Activated CD4-positive, alpha-beta T cell treated with anti-CD3 and anti-CD28 coated beads for 24 hours (primary cell): ENCODE data around the gene TACC2.
"Not testable (repeated sequence)": the region's sequence is repeated elsewhere in the genome, so short reads cannot be mapped to it uniquely, and the experiment has no call there.

Experiments
- DNase-seq, 2 donors: peaks; one replicate each; pipeline ENCODE4 v3.0.0-alpha.2; 2020; ENCODE audit warnings: low read depth in 2 of 2

TACC2 gene

DNA sequence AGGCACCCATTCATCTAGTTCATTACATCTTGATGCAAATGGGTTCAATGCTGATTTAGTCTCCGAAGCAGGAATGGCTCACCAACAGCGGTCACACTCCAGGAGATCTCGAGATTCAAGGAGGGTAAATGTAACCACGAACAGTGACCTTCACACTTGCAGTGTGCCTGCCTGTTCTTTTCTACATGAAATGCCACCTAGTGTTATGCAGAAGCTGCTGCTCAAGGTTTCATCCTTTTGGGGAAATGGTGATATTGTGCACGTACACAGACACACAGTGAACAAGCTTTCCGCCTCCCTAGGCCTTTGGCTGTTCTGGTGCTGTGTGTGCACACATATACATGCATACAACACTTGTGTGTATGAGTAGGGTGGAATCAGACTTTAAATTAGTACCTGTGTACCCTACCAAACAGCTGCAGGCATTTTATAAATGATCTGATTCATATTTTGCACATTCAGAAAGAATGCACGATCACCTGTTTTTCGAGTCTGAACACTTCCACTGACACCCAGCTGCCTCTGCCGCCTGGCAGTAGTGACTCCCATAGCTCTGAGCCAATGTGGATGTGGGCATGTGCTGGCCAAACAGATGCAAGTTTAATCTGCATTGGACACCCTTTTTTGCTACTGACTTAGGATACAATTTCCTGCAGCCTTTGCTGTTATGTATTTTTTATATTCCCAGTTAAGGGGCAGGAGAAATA lies 100.5 kb downstream of the TACC2 start:
- DNase-seq, result no peak

DNA sequence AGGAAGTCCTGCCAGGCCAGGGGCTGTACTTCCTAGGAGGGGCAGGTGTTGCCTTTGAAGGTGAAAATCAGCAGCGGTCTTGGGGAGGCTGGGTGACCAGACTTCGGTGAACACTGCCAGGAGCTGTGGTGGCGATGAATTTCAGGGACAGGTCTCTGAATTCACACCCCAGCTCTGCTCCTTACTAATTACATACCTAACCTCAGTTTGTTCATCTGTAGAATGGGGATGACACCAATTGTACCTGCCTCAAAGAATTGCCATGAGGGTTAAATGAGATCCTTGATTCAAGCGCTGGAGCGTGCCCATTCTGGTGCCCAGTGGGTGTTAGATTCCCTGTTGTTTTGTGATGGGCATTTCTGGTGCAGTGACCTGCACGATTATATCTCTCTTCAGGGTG lies 102.8 kb downstream of the TACC2 start:
- DNase-seq, result no peak

DNA sequence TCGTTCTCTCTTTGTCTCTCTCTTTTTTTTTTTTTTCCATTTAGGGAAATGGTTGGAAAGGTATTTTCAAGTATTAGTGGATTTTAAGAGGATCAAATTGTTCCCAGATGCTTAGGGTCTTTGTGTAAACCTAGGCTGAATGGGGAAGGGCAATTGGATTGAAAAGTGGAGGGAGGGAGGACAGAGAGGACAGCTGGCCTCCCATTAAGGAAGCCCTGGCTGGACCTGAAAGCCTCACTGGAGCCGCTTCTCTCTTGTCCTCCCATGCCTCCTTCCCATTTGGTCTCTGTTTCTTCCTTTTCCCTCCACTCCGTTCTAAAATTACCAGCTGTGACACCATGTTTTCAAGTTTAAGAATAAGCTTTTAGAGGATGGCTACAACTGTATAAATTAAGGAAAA lies 104.1 kb downstream of the TACC2 start:
- no peak for DNase-seq

DNA sequence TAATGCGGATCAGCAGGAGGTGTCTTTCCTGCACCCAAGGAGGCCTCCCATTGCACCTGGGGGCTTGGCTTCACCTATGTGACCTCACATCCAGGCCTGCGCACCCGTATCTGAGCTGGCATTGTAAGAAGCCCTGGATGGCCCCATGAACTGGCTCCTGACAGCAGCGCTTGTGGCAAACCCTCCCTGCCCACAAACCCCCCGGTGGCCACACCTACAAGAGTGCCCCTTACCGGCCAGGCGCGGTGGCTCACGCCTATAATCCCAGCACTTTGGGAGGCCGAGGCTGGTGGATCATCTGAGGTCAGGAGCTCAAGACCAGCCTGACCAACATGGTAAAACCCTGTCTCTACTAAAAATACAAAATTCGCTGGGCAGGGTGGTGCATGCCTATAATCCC lies 107.2 kb downstream of the TACC2 start:
- not testable (repeated sequence) for DNase-seq

DNA sequence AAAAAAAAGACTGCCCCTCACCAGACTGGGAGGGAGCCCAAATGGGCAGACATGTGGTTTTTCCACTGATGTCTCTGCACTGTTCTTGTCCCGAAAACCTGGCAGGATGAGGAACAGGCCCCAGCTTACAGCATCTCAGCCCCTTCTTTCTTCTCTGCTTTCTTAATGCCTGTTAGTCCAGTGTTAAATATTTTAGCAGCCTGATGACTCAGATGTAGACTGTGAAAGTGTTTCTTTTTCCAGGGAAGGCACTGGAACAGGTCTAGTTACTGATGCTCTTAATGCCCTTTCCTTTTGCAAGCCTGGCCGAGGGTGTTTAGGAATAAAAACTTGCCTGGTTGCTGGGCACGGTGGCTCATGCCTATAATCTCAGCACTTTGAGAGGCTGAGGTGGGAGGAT lies 107.7 kb downstream of the TACC2 start:
- DNase-seq, result no peak

DNA sequence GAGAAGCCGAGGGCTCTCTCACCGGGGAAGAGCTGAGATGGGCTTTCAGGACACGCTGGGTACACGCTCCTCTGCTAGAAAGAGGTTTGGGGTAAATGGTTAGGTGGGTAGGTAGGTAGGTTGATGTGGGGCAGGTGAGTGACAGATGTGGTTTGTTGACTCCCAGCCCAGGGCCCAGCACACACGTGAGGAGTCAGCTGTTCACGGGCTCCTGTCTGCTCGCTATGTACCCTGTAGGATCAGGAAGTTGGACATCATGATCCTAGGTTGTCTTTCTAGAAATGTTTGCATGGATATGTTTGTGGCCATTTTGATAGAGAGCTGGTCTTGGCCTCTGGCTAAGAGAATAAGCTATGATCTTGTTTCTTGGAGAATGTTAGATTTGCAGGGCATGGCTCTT lies 109.0 kb downstream of the TACC2 start:
- DNase-seq, result no peak

DNA sequence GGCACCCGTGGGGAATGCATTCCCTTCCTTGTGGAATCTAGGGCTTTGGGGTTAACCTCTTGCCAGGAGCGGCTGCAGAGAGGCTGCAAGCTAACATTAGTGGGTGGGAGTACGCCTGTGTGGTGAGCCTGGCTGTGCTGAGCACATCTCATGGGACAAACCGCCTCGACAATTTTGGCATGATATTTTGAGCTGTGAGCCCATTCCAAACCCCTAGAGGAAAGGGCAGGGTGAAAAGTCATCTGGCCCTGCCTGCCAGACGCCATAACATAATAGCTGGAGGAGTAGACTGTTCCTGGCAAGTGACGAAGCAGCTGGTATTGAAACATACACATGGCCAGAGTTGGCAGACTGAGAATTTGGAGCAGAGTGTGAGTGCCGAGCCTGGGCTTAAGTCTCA lies 110.0 kb downstream of the TACC2 start:
- no peak for DNase-seq

DNA sequence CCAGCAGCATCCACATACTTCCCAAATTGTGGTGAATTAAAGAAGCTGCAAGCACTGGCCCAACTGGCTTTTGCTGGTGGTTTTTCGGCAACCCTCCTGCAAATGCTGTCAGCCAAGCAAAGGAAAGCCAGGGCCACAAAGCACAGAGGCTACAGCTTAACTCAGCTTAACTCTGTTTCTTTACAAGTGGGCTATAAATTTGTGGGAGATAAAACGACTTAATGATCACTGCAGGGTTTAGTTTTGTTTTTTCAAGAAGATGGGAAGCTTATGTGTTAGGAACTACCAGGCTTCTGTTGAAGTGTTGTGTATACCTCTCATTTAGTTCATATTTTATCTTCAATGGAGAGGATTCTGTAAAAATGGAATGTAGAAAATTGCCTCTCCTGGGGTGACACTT lies 110.6 kb downstream of the TACC2 start:
- no peak for DNase-seq

DNA sequence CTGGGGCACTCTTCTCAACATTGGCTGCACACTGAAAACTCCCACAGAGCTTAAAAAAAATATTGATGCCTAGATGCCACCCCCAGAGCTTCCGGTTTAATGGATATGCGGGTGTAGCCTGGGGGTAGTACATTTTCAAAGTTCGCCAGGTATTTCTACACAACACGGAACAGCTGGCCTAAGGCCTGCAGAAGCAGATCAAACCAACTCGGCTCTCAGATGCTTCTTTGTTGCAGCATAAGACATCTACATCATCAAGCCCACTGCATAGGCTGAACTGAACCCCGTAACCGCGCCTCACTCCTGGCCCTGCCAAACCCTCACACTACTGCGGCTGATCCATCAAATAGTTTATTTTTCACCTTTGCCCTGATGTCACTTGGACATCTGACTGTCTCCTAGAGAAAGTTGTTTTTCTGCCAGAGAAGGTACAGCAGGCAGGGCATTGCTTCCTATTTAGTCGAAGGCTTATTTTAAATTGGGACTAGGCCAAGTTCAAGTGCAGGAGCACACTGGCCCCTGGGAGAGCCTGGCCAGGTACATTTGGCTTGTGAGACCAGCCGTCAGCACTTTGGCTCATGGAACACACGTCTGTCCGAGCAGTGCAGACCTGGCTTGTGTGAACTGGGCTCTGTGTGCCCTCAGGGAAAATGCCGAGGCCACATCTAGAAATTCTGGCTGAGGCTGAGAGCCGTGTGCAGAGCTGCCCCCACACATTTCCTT lies 113.3 kb downstream of the TACC2 start:
- DNase-seq, result no peak

DNA sequence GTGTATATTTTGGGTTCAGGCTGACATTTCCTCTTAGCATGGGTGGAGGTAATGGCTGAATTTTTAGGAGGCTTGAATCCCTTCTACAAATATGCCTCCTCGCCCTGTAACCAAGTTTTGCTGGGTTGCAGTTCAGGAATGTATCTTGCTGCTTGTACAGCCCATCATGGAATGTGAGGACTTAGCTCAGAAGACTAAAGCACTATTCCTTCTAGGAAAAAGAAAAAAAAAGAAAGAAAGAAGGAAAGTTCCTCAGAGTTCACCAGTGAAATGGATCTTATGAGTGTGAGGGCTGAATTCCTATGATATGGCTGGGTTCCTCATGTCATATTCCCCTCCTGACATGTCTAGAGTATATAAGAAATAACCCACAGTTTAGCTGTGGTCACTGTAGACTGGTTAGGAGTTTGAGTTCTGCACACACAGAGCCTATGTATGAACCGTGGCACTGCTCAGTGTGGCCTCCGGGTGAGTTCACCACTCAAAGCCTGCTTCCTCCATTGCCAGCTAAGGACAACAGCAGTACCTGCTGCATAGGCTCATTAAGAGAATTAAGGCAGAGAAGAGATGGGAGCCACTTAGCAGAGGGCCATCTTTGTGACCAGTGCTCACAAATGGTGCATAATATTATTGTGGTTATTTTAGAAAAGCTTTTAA lies 114.0 kb downstream of the TACC2 start:
- no peak for DNase-seq

DNA sequence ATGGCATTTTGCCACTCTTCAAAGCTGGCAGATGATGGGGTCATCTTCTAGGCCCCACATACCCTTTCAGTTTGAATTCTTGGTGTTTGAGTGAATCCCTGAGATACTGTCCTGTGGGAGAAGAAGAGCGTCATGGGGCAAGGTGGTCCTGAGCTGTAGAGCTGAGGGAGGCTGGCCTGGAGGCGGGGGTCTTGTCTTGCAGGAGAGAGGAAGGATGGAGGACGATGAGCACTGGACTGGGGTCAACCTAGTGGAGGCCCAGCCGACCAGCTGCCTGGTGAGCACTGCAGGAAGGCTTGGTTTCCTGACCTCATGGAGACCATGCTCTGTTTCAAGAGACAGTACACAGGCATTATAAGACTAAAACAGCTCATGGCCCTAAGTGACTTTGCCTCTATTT lies 114.6 kb downstream of the TACC2 start:
- no peak for DNase-seq

DNA sequence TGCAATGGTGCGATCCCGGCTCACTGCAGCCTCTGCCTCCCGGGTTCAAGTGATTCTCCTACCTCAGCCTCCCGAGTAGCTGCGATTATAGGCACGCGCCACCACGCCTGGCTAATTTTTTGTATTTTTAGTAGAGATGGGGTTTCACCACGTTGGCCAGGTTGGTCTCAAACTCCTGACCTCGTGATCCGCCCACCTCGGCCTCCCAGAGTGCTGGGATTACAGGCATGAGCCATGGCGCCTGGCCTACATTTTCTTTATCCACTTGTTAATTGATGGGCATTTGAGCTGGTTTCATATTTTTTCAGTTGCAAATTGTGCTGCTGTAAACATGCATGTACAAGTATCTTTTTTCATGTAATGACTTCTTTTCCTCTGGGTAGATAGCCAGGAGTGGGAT lies 119.8 kb downstream of the TACC2 start:
- not testable (repeated sequence) for DNase-seq

DNA sequence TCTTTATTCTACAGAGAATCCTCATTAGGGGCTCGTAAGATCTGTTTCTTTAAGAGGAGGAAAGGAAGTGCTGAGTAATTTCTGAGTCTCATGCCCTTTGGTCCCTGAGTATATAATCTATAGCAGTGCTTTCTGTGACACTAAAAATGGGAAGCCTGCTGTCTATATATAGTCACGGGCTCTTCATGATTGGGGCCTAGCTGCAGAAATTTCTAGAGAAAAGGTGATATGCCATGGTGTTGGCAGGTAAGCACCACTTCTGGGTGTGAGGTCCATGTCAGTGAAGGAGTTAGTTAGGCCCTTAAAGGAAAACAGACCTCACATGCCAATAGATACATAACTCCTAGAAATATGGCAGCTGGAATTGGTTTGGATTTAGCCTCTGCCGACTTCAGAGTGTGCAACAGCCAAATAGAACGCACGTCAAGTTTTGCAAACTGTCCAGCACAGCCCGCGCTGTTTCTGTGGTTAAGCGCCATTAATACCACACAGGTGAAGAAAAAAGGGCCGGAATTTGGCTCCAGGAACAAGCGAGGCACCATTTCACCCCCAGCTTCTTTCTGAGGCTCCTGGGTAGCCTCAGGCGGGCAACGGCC lies 123.2 kb downstream of the TACC2 start:
- DNase-seq, result no peak

DNA sequence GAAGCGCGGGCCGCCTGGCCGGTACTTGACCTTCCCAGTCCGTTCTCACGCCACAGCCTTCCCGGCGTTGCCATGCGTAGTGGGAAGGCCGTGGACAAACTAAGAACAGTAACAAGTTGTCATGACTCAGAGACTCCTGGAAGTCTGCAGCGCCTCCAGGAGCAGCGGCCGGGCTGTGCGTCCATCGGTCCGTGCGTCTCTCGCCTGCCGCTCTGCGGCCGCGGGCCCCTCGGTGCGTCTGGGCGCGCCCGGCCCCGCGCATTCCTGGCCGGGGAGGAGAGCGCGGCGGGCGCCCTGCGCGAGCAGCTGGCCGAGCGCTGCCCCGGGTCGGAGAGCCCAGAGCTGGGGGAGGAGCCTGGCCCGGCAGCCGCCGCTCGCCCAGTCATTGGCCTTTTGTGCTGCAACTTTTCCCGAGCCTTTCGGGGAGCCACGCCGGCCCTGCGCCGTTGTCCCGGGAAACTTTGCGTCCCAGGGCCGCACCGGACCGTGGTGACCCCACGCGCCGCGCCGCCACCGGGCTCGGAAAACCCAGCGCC lies 123.7 kb downstream of the TACC2 start:
- no peak for DNase-seq

DNA sequence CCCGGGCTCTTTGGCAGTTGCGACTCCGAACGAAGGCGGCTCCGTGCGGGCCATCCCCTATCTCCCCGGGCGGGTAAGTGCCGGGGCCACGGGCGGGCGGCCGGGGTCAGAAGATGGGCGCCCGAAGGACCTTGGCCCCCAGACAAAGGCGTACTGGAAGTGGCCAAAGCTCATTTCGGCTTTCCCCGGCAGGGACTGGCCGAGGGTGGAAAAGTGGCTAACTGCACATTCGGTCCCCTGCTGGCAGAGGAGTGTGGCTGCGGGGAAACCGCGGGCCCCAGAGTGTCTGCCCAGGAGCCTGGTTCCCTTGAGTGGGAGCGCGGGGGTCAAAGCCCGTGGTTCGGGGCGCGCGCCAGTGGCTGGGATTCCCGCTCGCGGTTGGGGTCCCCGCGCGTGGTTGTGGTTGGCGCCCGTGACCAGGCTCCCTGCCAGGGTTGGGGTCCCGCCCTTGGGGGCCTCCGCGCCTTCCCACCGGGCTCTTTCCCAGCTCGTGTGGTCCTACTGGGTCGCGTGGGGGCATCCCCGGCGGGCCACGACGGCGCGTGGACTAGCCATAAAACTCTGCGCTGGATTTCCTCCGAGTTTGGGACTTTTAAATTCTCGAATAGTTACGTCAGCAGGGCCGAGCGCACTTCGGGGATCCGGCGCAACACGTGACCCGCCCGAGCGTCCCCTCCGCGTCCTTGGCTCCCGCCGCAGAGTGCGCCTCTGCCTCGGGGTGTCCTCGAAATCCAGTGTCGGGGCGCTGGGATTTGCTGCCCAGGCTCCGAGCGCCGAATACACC lies 124.4 kb downstream of the TACC2 start:
- no peak for DNase-seq

DNA sequence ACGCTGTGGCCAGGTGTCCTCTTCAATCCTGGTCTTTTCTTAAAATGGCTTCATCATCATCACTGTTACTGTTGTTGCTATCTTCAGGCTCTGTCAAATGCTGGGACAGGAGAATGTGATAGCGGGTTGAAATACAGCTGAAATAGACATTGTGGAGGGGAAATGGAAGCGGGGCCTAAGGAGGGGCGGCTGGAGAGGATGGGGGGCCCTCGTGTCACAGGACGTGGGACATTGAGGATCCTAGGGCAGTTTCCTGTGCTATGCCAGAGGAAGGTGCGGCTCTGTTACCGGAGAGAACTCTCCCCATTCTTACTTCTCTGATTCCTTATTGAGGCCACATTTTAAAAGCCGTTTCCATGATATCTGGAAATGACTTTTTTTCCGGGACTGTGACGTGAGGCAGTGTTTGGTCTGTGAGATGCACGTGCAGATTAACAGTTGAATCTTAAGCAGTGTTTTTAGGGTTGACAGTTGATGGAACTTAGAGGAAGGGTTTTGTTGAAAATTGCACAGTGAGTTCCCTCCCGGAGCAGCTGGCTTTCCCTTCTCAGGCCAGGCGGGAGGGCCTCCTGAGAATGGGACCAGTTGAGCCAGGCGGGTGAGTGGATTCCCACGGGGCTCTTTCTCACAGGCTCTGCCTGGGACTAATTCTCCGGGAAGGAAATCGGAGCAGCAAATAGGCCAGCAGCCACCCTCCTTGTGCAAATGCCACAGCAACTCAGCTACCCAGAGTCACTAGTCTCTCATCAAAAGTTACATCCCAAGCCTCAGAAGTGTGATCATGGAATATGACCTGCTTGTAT lies 125.2 kb downstream of the TACC2 start:
- DNase-seq, result no peak

DNA sequence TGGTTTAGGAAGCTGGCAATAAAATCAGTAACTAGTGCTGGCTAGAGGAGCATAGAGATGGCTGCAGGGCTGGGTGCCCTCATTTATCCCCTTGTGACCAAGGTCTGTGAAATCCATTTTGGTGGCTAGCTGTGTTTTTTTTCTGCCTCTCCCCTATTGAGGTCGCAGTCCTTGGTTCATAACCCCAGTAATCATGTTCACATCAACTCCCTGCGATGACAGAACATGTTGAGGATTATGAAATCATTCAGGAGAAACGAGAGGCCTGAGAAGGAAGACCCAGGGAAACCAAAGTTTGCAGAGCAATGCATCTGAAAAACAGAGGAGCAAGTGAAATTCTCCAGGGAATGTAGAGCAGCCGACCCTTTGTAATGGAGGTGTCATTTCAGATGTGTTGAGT lies 126.9 kb downstream of the TACC2 start:
- no peak for DNase-seq

DNA sequence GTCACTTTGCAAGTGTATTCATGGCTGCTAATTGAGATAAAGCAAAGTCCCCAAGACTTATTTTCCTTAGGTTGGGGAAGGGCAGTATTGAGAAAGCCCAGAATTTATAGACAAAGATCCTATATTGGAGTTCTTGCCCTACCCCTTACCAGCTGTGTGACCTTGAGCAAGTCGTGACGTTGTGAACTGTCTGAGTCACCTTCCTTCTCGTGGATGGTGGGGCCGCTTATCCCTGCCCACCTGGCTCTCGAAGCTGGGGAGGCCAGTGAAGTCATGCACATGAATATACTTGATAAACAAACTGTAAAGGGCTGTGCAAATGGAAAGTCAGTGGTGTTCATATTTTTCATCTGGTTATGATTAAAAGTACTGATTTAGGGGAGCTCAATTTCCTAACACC lies 127.4 kb downstream of the TACC2 start:
- DNase-seq, result no peak

DNA sequence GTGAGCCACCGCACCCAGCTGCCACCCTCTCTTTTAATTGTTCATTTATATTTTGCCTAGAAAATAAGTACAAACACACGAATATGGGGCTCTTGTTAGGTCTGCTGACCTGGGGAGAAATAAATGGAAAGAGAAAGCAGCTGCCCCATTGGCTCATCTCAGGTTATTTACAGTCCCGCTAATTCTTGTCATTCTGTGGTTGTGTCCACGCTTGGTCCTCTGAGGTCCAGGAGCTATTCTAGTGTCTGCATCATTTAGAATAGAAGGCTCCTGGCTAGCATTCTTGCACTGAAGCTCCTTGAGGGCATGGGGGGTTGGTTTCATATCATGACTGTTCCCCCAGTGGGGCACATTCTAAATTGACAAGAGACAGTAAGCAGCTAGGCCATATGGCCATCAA lies 128.5 kb downstream of the TACC2 start:
- DNase-seq, result no peak

DNA sequence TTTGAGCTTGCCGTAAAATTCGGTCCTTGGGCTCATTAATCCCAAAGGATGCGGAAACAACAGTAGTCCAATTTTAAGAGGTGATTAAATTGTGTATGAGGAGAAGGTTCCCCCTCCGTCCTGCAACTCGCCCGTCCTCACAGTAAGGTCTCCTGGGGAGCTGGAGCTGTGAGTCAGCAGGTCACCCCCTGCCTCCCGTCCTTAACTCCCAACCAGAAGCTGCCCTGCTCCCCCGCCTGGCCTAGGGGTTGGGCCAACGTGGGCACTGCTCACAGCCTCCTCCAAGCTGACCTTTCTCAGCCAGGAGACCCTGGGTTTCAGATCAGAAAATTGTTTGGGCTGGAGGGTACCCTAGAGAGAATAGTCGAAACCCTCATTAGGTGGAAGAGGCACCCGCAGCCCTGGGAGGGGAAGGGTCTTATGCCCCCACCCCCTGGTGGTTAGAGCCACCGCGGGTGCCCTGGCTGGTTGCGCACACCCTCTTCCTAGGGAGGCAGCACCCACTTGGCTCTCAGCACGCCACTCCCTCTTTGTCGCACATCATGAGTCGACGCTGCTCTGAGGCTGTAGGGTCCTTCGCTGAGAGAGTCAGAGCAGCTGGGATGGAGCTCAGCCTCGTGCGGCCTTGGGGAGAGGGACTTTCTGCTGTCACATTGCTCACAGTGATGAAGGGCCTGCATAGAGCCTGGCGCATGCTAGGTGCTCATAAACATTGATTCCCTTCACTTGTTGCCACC lies 131.2 kb downstream of the TACC2 start:
- DNase-seq, result no peak
